ENCODE measurements around the gene CFLAR.

The CFLAR gene

GRCh38 chr2:201203916-201204654 is 88.1 kb downstream of the CFLAR start:
- H3K4me1 ChIP-seq (ENCODE audit: insufficient read depth, low read length, severe bottlenecking) = peaks cover 10% of the 10 kb centered on the region
- H3F3A ChIP-seq (ENCODE audit: insufficient read depth, low read length) = no peaks in the 10 kb centered on the region
- no peak overlapping the region for H3K4me2 ChIP-seq (ENCODE audit: low read length)
- H3K27ac ChIP-seq (ENCODE audit: low read depth, low read length, poor library complexity, severe bottlenecking) = no peak overlapping the region
- H3K36me3 ChIP-seq (ENCODE audit: insufficient read depth, low read length) = no peaks in the 10 kb centered on the region
- no peaks in the 10 kb centered on the region for H3K27me3 ChIP-seq (ENCODE audit: insufficient read depth, low read length)
- no peaks in the 10 kb centered on the region for H4K20me1 ChIP-seq (ENCODE audit: insufficient read depth, low read length)
- H3K79me2 ChIP-seq (ENCODE audit: insufficient read depth, low read length) = no peaks in the 10 kb centered on the region
- H3K9me2 ChIP-seq (ENCODE audit: low read depth, low read length) = no peaks in the 10 kb centered on the region
- no peak overlapping the region for H2AFZ ChIP-seq (ENCODE audit: low read length)
- H3K4me3 ChIP-seq (ENCODE audit: low read depth, low read length, poor library complexity, severe bottlenecking) = no peak overlapping the region
- H3K9ac ChIP-seq (ENCODE audit: low read length) = no peak overlapping the region
- no peaks in the 10 kb centered on the region for H3K9me3 ChIP-seq (ENCODE audit: low read length)
- TF ChIP-seq, protein P1, sequence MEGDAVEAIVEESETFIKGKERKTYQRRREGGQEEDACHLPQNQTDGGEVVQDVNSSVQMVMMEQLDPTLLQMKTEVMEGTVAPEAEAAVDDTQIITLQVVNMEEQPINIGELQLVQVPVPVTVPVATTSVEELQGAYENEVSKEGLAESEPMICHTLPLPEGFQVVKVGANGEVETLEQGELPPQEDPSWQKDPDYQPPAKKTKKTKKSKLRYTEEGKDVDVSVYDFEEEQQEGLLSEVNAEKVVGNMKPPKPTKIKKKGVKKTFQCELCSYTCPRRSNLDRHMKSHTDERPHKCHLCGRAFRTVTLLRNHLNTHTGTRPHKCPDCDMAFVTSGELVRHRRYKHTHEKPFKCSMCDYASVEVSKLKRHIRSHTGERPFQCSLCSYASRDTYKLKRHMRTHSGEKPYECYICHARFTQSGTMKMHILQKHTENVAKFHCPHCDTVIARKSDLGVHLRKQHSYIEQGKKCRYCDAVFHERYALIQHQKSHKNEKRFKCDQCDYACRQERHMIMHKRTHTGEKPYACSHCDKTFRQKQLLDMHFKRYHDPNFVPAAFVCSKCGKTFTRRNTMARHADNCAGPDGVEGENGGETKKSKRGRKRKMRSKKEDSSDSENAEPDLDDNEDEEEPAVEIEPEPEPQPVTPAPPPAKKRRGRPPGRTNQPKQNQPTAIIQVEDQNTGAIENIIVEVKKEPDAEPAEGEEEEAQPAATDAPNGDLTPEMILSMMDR (IDR thresholded peaks at IDR 0.05; ENCODE audit: low read length) = no peak
- TF ChIP-seq EZH2 (IDR thresholded peaks at IDR 0.05; ENCODE audit: borderline replicate concordance, low read length) = no peak

DNA sequence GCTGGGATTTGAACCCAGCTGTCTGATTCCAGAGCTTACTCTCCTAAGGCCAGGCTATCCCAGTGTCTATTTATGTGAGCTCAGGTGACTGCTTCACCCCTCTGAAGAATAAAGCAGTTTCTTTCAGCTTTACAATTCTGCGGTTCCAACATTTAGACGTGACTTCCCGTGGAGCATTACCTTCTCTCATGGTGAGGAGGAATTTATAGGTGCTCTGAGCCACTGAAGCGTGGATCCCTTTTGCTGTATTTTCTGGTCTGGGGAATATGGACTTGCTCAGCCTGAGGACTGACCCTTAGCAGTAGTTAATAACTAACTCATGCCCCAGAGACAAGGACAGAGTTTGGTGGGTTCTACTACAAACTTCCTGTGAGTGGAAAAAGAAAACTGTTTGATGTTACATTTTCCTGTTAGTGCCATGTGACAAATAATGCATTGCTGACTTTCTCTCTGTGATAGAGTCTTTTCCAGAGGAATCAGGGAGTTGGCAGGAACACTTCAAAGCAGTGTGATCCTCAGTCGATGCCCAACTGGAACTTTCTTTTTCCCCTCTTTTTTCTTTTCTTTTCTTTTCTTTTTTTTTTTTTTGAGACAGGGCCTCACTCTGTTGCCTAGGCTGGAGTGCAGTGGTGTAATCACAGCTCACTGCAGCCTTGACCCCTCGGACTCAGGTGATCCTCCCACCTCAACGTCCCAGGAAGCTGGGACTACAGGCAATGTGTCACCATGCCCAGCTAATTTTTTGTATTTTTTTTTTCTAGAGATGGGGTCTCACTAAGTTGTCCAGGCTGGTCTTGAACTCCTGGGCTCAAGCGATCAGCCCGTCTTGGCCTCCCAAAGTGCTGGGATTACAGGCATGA is 88.9 kb downstream of the CFLAR start:
- H3K27ac ChIP-seq (ENCODE audit: low read depth, low read length, poor library complexity, severe bottlenecking) = no peak overlapping the region
- no peaks in the 10 kb centered on the region for H3K27me3 ChIP-seq (ENCODE audit: insufficient read depth, low read length)
- H3K36me3 ChIP-seq (ENCODE audit: insufficient read depth, low read length) = no peaks in the 10 kb centered on the region
- no peaks in the 10 kb centered on the region for H3K79me2 ChIP-seq (ENCODE audit: insufficient read depth, low read length)
- H3F3A ChIP-seq (ENCODE audit: insufficient read depth, low read length) = no peaks in the 10 kb centered on the region
- H3K4me2 ChIP-seq (ENCODE audit: low read length) = no peak overlapping the region
- H3K4me3 ChIP-seq (ENCODE audit: low read depth, low read length, poor library complexity, severe bottlenecking) = no peak overlapping the region
- H3K4me1 ChIP-seq (ENCODE audit: insufficient read depth, low read length, severe bottlenecking) = peaks cover 12% of the 10 kb centered on the region
- no peaks in the 10 kb centered on the region for H4K20me1 ChIP-seq (ENCODE audit: insufficient read depth, low read length)
- H3K9me3 ChIP-seq (ENCODE audit: low read length) = no peaks in the 10 kb centered on the region
- H3K9ac ChIP-seq (ENCODE audit: low read length) = no peak overlapping the region
- no peak for TF ChIP-seq EZH2 (IDR thresholded peaks at IDR 0.05; ENCODE audit: borderline replicate concordance, low read length)
- TF ChIP-seq, protein P1 (IDR thresholded peaks at IDR 0.05; ENCODE audit: low read length) = no peak
- H2AFZ ChIP-seq (ENCODE audit: low read length) = no peak overlapping the region
- H3K9me2 ChIP-seq (ENCODE audit: low read depth, low read length) = no peaks in the 10 kb centered on the region

DNA sequence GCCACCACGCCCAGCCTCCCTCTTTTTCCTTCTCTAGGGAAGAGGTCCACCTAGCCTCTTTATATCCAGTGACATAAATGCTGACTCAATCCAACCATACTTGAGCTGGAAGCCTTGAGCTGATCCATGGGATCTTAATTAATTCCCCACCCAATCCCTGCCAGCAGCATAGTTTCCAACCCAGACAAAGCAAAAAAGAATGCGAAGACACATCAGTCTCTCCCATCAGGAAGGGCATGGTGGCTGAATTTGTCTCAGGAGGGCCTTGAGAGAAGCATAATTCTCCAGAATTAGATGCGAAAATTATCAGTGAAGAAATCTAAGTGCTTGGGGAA is 89.5 kb downstream of the CFLAR start:
- H3K9ac ChIP-seq (ENCODE audit: low read length) = no peak overlapping the region
- H3K36me3 ChIP-seq (ENCODE audit: insufficient read depth, low read length) = no peaks in the 10 kb centered on the region
- no peaks in the 10 kb centered on the region for H3F3A ChIP-seq (ENCODE audit: insufficient read depth, low read length)
- H3K4me3 ChIP-seq (ENCODE audit: low read depth, low read length, poor library complexity, severe bottlenecking) = no peak overlapping the region
- H3K27me3 ChIP-seq (ENCODE audit: insufficient read depth, low read length) = no peaks in the 10 kb centered on the region
- no peak overlapping the region for H3K4me2 ChIP-seq (ENCODE audit: low read length)
- H3K9me2 ChIP-seq (ENCODE audit: low read depth, low read length) = no peaks in the 10 kb centered on the region
- no peaks in the 10 kb centered on the region for H3K79me2 ChIP-seq (ENCODE audit: insufficient read depth, low read length)
- H3K27ac ChIP-seq (ENCODE audit: low read depth, low read length, poor library complexity, severe bottlenecking) = no peak overlapping the region
- H3K4me1 ChIP-seq (ENCODE audit: insufficient read depth, low read length, severe bottlenecking) = peaks cover 12% of the 10 kb centered on the region
- no peak for TF ChIP-seq EZH2 (IDR thresholded peaks at IDR 0.05; ENCODE audit: borderline replicate concordance, low read length)
- TF ChIP-seq, protein P1 (IDR thresholded peaks at IDR 0.05; ENCODE audit: low read length) = no peak
- no peak overlapping the region for H2AFZ ChIP-seq (ENCODE audit: low read length)
- H4K20me1 ChIP-seq (ENCODE audit: insufficient read depth, low read length) = no peaks in the 10 kb centered on the region
- H3K9me3 ChIP-seq (ENCODE audit: low read length) = no peaks in the 10 kb centered on the region

Data from OCI-LY1 (cell line).